Esophagus mucosa (tissue), 1 donor: ENCODE results near the gene GALNT14. TPM values are rescaled to one million over a fixed set of nuclear protein-coding genes. Genes with fewer than 3 reads are reported as not detected.

ENCODE experiments used
- ATAC-seq: fragments of 200-7000 bp; cut with Tn5 transposase; one replicate; pipeline ENCODE4 v1.9.1; 2020
- total RNA-seq: library from RNA; stranded (reverse); gene quantifications from one replicate; pipeline ENCODE4 v1.2.4, GENCODE V29; 2023
- donor health status: DM: yes; HTN: yes; CAD: no.

Gene GALNT14
- total RNA-seq, 1 donor from 2014 or later = 26.7 TPM

DNA sequence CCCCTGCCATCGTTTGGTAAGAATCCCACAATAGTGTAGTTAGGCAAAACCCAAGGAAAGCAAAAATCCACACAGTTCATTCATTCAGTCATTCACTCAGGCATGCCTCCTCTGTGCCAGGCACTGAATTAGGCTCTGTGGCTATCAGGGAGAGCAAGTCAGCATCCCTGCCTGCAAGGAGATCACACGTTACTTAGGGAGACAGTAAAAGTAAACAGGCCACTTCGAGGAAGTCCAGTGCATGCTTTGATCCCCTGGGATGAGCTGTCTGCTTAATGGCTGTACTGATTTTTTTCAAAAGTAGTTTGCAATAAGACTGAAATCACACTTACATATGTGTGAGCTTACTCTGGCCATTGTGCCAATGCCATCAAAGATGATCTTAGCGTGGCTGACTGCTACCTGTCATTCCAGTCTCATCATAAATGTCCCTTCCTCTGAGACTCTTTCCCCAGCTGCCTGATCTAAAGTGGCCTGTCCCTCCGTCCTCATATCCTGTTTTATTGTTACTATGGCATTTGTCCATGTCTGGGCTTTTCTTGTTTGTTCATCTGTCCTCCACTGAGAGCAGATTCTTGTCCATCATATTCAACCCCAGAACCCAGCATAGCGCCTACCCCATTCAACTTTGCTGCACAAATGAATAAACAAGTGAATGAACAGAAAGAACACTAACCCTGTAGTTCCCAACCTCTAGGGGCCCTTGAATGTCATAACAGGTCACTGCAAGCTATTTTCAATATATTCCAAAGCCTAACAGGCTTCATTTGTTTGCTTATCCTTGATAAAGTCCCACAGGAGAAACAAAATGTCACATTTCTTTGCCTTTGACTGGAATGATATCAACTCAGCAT is 84.1 kb downstream of the GALNT14 start:
- ATAC-seq = no peak

- ATAC-seq = no peak
Observed at GRCh38 chr2:31052284-31052683, 86.0 kb downstream of the GALNT14 start.

GRCh38 chr2:31051258-31052140 is 86.7 kb downstream of the GALNT14 start:
- no peak for ATAC-seq

GRCh38 chr2:31049916-31050588 is 88.2 kb downstream of the GALNT14 start:
- no peak for ATAC-seq

DNA sequence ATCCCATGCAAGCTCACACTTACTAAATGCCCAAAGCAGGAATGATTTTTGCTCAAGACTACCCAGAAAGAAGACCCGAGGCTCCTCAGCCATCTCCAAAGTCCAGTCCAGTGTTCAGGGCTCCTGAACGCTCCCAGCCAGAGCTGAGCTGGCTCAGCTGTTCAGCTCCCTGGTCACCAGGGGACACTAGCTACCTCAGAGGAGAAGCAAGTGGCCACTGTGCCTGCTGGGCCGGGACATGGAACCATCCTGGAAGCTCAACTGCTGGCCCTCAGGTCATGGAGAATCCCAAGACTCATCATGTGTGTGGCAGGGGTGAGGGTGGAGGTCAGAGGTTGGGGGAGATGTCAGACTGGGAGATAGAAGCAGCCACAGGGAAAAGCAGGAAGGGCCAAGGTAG is 89.0 kb downstream of the GALNT14 start:
- no peak for ATAC-seq

DNA sequence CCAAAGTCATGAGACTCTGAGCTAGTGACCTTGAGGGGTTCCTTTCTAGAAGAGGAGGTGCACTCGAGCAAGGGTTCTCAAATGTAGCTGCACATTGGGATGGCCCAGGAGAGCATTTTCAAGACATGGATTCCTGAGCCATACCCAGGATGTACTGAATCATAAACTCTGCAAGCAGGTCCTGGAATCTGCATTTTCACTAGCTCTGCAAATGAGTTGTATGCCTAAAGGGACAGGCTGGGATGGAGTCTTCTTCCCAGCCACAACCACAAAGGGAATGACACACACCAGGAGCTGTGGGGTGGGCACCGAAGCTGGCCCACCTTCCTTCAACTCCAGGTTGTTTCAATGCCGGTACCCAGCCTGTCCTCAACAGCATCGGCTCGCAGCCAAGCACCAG is 90.6 kb downstream of the GALNT14 start:
- no peak for ATAC-seq

DNA sequence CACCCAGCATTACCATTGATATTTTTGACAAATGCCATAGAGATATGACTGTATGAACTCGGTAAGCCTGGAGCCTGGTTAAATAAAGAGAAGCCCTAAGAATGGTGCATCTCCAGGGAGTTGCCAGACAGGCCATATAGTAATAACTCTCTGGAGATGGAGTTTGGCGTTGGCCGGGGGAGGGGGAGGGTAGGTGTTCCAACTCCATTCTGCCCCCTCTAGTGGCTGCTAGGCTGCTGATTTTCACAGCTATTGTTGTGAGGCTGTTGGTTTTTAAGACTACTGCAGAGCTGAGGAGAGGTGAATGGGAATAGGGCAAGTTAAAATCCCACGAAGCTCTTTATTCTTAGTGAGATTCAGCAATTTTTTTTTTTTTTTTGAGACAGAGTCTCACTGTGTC is 99.9 kb downstream of the GALNT14 start:
- no peak for ATAC-seq

DNA sequence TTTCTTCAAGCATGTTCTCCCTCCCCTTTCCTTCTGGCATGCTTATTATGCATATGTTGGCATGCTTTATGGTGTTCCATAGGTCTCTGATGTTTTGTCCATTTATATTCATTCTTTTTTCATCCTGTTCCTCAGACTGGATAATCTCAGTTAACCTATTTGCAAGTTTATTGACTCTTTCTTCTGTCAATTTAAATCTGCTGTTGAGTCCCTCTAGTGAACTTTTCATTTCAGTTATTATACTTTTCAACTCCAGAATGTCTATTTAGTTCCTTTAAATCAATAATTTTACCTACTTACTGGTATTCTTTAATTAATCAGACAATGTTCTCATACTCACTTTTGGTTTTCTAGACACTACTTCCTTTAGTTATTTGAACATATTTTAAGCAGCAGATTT is 101.2 kb downstream of the GALNT14 start:
- ATAC-seq = no peak

- no peak for ATAC-seq
Observed at GRCh38 chr2:31033032-31033431, 105.2 kb downstream of the GALNT14 start.

GRCh38 chr2:31032475-31032874 is 105.8 kb downstream of the GALNT14 start:
- no peak for ATAC-seq

GRCh38 chr2:31031132-31031706 is 107.0 kb downstream of the GALNT14 start:
- ATAC-seq = no peak

DNA sequence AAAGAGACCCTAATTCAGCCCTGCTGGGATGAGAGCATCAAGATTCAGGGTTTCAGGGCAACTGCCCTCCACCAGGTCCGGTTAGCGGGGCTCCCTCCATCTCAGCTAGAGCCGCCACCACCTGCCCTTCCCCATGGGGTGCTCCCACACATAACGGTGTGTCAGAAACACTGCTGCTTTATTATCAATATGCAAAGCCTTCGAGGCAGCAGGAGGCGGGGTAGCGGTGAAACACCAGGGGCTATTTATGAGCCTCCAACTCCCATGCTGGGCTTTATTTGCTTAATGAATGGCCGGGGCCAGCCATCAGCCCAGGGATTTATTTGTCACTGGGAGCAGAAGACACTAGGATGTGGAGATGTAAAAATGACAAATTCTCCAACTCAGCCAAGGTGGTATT is 109.8 kb downstream of the GALNT14 start:
- ATAC-seq = no peak

DNA sequence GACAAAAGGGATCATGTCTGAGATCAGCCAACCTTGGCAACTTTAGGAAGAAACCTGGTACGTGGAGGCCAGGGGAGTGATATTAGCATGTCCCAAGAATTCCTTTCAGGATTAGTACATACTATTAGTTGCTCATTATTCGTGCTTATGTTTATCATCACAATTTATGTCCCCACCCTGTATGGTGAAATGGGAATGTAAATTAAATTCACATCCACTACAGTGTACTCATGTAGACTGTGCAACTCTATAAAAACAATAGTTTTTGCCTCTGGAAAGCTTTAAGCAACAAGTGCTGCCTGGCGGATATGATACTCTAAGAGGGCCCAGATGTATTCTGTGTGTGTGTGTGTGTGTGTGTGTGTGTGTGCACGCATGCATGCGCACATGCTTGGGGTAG is 110.7 kb downstream of the GALNT14 start:
- ATAC-seq = no peak

DNA sequence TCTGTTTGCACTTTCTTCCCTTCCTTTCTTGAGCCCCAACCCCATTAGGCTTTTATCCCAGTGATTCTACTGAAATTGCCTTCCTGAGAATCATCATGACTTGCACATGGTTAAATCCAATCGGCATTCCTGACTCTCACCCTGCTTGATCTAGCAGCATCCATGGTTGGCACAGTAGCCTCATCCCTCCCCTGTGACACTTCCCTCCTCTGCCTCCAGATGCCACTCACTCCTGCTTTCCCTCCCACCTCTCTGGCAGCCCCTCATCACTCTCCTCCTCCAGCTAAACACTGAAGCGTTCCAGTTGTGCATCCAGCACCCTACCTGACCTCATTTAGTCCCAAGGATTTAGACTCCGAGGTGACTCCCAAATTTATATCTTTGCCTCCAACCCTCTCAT is 114.7 kb downstream of the GALNT14 start:
- no peak for ATAC-seq

DNA sequence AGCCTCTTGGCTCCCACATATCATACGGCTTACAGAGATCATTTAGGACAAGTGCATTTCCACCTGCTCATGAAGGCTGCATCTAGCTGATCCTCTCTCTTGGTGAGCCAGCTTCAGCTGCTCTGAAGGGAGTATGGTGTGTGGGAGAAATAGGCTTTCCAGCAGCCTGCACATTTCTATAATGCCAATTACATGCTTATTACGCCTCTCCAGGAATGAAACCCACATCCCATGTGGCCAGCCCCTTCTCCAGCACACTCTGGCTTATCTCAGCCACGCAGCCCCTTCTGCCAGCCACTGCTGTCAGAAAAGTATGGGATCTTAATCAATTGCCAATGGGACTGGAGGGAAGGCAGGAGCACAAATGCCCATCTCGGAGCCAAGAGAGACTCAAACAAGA is 117.5 kb downstream of the GALNT14 start:
- no peak for ATAC-seq

DNA sequence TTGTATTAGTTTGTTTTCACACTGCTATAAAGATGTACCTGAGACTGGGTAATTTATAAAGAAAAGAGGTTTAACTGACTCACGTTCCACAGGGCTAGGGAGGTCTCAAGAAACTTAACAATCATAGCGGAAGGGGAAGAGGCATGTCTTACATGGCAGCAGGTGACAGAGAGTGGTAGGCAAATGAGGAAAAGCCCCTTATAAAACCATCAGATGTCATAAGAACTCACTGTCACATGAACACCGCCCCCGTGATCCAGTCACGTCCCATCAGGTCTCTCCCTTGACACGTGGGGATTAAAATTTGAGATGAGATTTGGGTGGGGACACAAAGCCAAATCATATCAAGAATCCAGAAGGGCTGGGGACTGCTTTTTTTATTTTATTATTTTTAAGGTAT is 120.0 kb downstream of the GALNT14 start:
- ATAC-seq = no peak

- no peak for ATAC-seq
Observed at GRCh38 chr2:31016648-31017047, 121.6 kb downstream of the GALNT14 start.

DNA sequence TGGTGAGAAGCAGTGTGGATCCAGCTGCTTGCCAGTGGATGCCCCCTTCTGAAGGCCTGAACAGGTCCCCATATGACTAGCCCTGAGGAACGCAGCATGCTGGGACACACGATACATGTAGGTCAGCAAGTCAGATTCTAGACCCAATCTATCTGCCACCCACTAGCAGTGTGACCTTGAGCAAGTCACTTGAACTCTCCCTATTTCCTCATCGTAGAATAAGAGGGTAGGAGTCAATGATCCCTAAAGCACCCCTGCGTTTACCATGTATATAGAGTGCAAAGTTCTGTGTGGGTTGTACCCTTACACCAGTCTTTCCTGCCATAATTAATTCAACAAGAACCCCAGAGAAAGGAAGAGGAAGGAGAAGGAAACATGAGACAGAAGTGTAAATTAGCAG is 123.7 kb downstream of the GALNT14 start:
- ATAC-seq = no peak

- no peak for ATAC-seq
Observed at GRCh38 chr2:31013301-31013700, 124.9 kb downstream of the GALNT14 start.

DNA sequence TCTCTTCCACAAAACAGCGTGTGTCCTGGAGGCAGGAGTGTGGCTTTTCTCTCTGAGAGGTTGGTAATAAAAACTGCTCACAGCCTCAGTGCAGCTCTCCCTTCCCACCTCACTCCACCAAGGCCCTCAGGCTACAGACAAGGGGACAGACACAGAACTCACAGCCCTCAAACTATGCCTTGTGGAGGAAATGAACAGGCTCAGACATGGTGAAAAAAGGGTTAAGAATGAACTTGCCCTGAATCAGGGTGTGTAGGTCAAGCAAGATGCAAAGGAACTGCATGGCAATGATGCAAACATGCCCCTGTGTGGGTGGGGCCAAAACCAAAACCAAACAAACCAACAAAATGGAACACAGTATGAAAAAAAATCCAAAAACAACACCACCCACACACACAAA is 125.8 kb downstream of the GALNT14 start:
- peak; percentile 92 for ATAC-seq

DNA sequence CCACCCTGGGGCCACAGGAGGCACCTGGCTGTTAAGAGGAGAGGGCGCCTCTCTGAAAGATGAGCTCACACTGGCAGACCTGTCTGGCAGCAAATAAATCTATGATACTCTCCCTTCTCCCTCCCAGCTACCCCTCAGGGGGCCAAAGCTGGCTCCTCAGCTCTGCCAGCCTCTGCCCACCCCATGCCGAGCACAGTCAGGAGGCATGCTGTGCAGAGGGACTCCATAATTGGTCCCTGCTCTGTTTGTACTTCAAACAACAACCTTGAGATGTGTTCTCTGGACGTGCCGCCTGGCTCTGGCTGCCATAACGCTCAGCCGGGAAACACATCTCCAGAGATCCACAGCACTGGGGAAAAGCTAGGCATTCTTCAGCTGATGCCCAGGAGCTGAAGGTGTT is 126.7 kb downstream of the GALNT14 start:
- no peak for ATAC-seq

GRCh38 chr2:31008561-31009114 is 129.6 kb downstream of the GALNT14 start:
- no peak for ATAC-seq

- peak; percentile 60 for ATAC-seq
Observed at GRCh38 chr2:31004257-31004656, 134.0 kb downstream of the GALNT14 start.
